GM19455 (cell line): Measurements from ENCODE around the gene ADGRG2.

ENCODE experiments used
- ATAC-seq: cut with Tn5 transposase; IDR thresholded peaks from one replicate; pipeline ENCODE4 v1.9.1; 2021; ENCODE audit not compliant: unreplicated experiment

Gene ADGRG2, protein sequence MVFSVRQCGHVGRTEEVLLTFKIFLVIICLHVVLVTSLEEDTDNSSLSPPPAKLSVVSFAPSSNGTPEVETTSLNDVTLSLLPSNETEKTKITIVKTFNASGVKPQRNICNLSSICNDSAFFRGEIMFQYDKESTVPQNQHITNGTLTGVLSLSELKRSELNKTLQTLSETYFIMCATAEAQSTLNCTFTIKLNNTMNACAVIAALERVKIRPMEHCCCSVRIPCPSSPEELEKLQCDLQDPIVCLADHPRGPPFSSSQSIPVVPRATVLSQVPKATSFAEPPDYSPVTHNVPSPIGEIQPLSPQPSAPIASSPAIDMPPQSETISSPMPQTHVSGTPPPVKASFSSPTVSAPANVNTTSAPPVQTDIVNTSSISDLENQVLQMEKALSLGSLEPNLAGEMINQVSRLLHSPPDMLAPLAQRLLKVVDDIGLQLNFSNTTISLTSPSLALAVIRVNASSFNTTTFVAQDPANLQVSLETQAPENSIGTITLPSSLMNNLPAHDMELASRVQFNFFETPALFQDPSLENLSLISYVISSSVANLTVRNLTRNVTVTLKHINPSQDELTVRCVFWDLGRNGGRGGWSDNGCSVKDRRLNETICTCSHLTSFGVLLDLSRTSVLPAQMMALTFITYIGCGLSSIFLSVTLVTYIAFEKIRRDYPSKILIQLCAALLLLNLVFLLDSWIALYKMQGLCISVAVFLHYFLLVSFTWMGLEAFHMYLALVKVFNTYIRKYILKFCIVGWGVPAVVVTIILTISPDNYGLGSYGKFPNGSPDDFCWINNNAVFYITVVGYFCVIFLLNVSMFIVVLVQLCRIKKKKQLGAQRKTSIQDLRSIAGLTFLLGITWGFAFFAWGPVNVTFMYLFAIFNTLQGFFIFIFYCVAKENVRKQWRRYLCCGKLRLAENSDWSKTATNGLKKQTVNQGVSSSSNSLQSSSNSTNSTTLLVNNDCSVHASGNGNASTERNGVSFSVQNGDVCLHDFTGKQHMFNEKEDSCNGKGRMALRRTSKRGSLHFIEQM

DNA sequence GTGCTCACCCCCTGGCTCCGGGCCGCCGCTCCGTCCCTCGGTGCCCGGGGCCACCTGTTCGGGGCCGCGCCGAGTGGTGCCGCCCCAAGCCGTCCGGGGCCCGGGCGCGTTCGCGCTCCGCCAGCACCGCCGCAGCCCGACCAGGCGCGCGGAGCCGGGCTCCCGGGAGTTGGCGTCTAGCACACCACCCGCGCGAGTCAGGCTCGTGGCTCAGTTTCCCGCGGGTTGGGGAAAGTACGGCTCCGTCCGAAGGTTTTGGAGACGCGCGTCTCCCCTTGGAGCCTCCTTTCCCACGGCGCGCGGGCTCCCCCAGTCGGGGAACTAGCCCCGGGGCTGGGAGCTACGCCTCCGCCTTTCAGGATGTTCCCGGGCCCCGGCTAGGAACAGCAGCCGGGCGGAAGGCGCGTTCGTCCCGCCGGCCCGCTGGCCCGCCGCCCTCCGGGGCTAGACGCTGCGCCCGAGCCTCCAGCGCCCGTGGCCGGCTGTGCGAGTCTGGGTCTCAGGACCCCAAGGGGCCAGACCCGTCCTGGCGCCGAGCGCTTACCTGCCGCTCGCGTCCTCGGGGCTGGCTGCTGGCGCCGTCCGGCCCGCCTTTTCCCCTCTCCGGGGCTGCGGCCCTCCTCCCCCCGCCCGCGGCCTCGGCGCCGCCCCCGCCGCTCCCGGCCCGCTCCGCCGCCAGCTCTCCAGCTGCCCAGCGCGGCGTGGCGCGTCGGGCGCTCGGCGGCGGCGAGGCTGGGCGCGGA lies at the start of gene ADGRG2:
TSS of gene ADGRG2 (minus strand) at position 571 of the 743 bp plus-strand sequence. CDS start 53,634 bp downstream, outside the sequence.
- no peak for ATAC-seq

DNA sequence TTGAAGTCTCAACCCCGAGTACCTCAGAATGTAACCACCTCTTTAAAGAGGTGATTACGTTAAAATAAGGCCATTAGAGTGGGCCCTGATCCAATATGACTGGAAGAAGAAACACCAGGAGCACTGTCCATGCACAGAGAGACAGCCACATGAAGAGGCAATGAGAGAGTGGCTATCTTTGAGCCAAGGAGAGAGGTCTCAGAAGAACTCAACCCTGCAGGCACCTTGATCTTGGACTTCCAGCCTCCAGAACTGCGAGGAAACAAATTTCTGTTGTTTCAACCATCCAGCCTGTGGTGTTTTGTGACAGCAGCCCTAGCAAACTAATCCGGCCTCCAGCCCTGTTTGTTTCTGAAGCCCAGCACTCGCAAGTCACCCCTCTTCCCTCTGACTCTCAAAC lies 46.3 kb upstream of the ADGRG2 start:
- no peak for ATAC-seq

DNA sequence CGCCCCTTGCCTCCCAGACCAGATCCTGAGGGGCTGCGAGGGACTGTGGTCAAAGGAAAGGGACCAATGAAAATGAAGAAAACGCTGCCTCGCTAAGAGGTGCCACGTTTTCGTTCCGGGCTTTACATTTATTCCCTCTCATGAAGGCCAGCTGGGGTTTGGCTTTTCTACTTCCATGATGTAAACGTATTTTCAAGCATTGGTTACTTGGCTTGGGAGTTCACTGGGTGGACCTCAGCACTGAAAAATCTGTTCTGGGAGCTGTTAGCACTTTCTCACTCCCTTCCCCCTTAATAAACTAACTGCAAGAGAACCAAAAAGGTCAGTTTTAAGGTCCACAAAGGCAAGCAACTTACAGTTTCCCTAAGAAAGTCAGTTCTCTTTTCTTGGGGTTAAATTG lies 40.6 kb upstream of the ADGRG2 start:
- no peak for ATAC-seq

DNA sequence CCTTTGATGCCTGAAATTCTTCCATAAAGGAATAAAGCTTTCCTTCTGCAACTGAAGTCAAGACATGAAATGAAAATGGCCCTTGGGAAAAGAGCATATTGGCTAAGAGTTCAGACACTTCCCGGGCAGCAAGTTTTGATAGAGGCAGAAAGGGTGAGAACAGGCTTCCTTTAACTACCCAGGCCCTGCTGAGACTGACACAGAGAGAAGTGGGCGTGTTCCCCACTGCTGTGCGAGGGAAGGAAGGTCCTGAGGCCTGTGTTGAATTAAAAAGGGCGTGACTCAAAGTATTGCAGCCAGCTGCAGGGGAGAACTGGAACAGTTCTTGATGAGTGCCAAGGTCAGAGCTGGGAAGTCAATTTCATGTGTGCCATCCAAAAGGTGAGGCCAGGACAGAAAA lies 33.9 kb upstream of the ADGRG2 start:
- ATAC-seq, result no peak

DNA sequence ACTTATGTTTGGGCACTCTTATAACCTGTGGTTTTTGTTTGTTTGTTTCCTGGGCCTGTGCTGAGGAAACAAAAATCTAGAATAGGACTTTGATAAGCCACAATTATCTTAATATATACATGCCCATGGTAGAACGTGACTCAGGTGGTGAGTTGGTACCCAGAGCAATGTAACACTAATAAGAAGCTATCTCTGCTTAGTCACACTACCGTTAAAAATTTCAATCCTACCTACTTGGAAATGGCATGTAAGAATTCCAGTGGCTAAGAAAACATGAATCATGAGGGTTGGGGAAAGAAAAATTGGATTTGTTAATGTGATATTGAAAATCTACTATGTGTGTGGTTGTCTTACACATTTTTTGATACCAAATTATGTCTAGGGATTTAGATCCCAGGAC lies 30.5 kb upstream of the ADGRG2 start:
- ATAC-seq, result no peak

DNA sequence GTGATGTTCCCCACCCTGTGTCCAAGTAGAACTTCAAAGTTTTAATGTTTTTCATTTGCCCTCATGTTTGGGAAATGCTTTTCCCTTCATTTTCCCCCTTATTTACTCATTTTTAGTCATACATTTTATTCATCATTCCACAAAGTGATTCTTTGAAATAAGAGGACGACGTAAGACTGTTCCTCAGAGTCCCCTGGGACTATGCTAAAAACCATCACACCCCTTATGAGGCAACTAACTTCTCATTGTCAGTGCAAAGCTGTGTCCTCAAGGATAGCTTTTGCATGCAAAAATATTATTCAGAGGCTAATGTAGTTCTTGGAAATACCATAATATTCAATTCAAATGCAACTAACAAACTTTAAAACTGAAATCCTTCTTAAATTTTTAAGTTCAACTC lies 14.8 kb upstream of the ADGRG2 start:
- no peak for ATAC-seq

DNA sequence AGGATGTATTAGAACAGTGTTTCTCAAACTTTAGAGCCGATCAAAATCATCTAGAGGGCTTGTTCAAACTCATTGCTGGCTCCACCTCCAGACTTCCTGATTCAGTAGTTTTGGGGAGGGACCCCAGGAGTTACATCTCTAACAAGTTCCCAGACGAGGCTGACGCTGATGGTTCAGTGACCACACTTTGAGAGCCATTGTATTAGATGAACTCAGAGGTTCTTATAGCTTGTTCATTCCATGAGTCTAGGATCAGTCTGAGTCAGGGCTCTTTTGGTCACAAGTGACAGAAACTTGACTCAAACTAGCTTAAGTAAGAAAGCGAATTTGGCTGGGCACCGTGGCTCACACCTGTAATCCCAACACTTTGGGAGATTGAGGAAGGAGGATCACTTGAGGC lies 11.5 kb upstream of the ADGRG2 start:
- no peak for ATAC-seq

DNA sequence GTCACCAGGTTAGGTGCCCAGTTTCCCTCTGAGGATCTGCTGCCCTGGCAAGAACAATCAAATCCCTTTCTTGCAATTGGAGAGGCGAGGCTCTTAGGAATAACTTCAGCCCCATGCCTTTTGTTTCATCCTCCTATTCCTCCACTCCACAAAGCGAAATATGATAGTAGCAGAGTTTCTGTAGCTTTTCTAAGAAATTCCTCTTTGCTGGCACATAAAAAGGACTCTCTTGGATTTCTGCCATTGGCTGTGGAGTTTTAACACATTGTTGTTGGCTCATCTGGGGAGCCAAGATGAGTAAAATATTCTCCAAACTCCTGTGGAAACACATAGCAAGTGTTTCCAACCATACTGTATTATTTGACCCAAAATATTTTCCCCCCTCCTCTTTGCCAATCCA lies 11.0 kb upstream of the ADGRG2 start:
- no peak for ATAC-seq

DNA sequence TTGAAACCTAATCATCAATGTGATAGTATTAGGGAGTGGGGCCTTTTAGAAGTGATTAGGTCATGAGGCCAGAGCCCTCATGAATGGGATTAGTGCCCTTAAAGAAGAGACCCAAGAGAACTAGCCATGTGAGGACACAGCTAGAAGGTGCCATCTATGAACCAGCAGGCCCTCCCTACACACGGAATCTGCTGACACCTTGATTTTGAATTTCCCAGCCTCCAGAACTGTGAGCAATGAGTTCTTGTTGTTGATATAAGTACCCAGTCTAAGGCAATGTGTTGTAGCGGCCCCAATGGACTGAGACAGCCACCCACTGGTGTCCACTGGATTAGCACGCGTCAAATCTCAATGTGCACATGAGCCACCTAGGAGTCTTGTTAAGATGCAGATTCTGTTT lies 8.4 kb upstream of the ADGRG2 start:
- no peak for ATAC-seq

DNA sequence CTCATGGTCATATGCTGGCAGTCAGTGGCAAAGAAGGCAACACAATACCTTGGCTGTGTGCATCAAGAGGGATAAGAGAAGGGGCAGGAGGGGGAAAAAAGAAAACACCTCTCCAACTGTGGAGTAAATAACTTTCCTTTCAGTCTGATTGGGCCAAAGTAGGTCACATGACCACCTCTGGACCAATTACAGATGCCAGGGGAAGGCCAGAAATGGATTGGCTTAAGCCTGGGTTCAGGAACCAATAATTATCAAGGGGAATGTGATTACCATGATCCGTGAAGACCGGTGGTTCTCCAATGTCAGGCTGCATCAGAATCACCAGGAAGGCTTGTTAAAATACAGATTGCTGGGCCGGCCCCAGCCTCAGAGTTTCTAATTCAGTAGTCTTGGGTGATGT lies 7.4 kb upstream of the ADGRG2 start:
- ATAC-seq, result no peak

DNA sequence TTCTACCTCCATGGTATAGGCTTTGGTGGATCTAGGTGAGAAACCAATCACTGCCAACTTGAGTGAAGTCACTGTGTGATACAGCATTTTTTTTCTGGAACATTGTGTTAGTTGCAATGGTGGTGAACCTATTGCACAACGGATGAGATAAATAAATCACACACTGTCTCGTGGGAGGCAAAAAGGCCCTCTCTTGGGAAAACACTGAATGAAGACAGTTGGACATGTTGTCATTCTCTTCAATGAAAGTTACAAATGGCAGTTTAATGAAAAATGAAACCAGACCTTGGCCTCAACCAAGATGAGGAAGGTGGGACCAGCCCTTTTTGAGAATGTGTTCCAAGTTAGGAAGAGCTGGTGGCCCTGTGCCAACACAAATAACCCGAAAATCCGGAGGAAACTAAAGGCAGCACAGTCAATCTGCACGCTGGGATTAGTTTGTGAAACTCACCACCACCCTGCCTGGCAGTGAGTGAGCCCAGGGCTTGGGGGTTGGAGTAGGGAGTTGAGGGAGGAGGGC lies 5.4 kb upstream of the ADGRG2 start:
- no peak for ATAC-seq

DNA sequence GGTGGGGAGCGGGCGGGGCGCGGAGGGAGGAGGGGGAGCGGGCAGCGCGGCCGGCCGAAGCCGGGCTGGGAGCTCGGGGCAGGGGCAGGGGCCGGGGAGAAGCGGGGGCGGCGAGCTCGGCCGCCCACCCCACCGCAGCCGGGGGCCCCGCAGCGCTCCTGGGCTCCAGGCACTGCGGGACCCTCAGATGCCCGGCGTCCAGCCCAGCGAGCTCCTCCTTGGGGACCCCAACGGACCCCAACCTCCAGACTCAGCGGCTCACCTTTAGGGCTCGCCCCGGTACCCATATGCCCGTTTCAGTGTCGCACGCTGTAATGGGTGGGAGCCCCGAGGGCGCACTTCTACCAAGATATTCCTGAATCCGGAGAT lies 357 bp upstream of the ADGRG2 start:
- no peak for ATAC-seq

DNA sequence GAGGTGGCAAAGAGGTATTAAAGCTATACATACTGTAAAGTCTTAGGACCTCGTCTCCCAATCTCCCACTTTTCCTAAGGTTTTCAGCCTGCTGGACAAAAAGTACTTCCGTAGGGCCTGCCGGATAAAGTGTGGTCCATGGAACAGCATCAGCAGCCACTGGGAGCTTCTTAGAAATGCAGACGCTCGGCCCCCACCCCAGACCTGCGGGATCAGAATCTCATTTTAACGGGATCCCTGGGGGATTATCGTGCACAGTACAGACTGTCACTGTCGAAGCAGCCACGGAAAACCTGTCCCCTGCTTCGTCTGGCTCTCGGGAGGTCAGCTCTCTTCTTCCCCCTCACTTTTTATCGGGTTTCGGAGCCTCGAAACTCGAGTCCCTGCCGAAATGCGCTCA lies 802 bp downstream of the ADGRG2 start:
- ATAC-seq, result no peak

DNA sequence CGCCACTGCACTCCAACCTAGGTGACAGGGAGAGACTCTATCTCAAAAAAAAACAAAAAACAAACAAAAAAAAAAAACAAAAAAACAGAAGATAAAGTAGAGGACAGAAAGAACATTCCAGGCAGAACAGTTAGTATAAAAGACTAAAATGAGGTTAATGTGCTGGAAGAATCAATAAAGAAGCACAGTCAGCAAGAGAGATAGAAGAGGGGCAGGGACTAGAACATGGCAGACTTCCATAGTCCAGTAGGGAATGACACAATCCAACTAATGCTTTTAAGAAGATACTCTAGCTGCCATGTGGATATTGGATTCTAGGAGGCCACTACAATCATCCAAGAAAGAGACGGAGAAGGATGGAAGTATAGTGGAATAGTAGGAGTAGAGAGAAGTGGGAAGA lies 11.6 kb downstream of the ADGRG2 start:
- ATAC-seq, result no peak

DNA sequence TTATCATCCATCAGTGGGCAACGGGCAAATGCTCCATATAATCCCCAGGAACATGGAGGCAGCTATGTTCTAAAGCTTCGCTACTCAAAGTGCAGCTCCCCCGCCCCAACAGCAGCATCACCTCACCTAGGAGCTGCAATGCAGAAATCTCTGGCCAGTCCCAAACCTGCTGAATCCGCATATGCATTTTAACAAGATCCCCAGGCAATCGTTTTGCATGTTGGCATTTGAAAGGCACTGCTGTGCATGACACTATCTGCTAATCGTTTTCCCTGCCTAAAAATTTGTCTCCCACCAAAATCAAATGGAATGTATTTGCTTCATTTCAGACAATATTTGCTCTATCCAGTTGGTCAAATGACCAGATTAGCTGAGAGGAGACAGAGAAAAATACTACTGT lies 15.2 kb downstream of the ADGRG2 start:
- ATAC-seq, result no peak

DNA sequence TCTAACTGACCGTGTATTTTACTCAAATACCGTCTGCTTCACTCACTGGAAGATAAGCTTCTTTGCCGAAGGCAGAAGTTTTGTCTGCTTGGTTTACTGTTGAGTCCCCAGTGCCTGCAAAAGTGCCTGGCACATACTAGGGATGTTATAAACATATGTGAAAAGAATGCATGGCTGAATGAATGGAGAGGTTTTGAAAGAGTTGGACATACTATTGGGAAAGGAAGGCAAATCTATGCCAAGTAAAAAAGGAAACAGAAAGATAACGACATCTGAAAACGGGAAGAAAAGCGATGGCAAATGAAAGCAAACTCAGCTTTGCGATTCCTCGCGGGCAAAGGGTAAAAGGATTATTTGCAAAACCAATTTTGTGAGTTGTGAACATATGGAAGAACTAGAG lies 21.7 kb downstream of the ADGRG2 start:
- no peak for ATAC-seq

DNA sequence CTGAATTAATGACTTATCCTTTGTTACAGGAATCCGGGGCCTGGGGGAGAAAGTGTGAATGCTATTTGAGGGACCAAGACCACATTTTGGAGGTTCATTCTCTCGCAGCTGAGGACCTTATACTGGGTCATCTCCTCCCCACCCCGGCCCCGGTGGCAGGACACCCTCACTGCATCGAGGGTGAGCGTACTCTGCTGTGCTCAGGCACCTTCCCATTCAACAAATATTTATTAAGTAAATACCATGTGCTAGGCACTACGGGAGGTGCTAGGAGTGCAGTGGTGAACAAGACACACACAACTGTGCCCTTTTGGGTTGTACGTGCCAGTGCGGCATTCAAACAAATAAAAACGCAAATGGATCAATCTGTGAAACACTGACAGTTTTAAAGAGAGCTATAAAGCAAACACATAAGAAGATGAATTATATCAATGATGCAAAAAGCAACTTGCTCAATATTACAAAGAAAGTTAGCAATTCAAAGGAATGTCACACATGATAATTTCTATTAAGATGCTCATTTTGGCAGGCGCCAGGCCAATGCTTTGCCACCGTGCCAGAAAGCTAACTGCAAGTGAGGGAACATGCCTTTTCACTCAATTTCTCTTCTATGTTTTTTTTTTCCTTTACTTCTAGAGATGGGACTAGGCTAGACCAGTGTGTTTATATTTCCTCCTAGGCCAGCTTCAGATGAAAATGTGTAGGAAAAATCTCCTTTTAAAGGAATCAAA lies 24.6 kb downstream of the ADGRG2 start:
- ATAC-seq, result no peak

DNA sequence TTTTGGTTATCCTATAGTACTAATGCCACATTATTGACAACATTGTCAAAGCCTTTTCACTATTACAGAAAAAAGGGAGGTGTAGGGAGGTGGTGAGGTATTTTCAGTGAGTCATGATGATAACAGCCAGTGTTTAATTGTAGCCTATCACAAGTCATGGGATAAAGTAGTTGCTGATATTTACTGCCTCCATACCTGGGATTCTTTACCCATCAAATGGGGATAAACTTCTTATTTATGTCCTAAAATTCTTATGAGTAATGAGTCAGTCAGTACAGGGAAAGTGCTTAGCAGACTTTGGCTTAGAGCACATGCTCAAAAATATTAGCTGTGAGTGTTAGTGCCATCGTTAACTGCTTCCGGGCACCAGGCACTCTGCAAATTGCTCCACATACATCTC lies 25.7 kb downstream of the ADGRG2 start:
- ATAC-seq, result no peak

DNA sequence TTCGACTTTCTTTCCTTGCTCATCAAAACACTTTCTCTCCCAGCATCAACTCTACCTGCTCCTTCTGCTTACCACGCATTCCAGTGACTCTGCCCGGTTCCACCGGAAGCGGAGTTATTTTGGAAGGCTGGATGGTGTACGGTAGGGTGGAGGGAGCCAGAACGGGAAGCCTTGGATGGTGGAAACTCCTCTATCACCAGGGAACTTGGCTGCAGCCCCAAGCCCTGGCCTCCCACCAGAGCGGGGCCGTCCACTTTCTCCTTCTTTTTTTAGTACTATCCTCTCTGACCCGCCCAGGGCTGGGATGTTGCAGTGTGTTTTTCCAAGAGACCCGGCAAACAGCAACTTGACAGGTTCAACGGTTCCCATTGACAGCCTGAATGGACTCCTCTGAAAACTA lies 27.6 kb downstream of the ADGRG2 start:
- no peak for ATAC-seq

DNA sequence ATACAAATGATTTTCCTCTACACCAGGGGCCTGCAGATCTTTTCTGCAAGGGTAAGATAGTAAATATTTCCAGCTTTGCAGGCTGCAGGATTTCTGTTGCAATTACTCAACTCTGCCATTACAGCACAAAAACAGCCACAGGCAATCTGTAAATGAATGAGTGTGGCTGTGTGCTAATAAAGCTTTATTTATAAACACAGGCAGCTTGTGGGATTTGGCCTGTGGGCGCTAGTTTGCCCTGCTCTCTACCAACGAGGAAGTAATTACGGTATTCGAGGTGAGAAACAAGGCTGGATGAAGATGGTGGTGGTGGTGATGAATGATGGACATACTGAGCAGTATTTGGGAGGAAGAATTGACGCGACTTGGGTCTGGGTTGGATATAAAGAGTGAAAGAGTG lies 30.7 kb downstream of the ADGRG2 start:
- no peak for ATAC-seq
